Gastrocnemius medialis (tissue), 4 donors: ENCODE data around the gene DISC1. TPM values are rescaled to one million over a fixed set of nuclear protein-coding genes. Genes with fewer than 3 reads are reported as not detected.
A peak's percentile ranks its signal among the peaks of the same experiment; 100 is the strongest.
"Not testable (repeated sequence)": the region's sequence is repeated elsewhere in the genome, so short reads cannot be mapped to it uniquely, and the experiment has no call there.

Source experiments
- ATAC-seq, 2 donors: fragments of 150-250 bp; one replicate each; pipeline ENCODE4 v1.9.1; 2016
- DNase-seq, 2 donors: peaks; one replicate each; pipeline ENCODE4 v3.0.0-alpha.2; 2019
- H3K27ac ChIP-seq, 4 donors: fragments of 200-600 bp; sonication (generic); 1 replicate in 1 of 4; 2 replicates in 3 of 4; pipeline ENCODE4 v1.5.1; 2016 to 2018; ENCODE audit warnings: mild to moderate bottlenecking in 2 of 4, moderate library complexity in 1 of 4
- H3K27me3 ChIP-seq, 3 donors: fragments of 200-600 bp; sonication (generic) in 2 of 3; 1 replicate in 1 of 3; 2 replicates in 2 of 3; pipeline versions ENCODE4 v1.5.1 to v1.6.0; 2016 to 2019; ENCODE audit warnings: mild to moderate bottlenecking in 1 of 3, moderate library complexity in 1 of 3
- H3K36me3 ChIP-seq, 2 donors: fragments of 200-600 bp; sonication (generic) in 1 of 2; one replicate each; pipeline ENCODE4 v1.5.1; 2017 to 2018
- H3K4me1 ChIP-seq, 2 donors: fragments of 200-600 bp; sonication (generic) in 1 of 2; one replicate each; pipeline ENCODE4 v1.5.1; 2016 to 2017; ENCODE audit warnings: mild to moderate bottlenecking in 2 of 2
- H3K4me3 ChIP-seq, 4 donors: fragments of 200-600 bp; sonication (generic) in 3 of 4; 1 replicate in 1 of 4; 2 replicates in 3 of 4; pipeline ENCODE4 v1.5.1; 2016 to 2019; ENCODE audit warnings: mild to moderate bottlenecking in 2 of 4
- H3K9me3 ChIP-seq, 3 donors: fragments of 200-600 bp; sonication (generic) in 2 of 3; 1 replicate in 1 of 3; 2 replicates in 2 of 3; pipeline ENCODE4 v1.5.1; 2016 to 2019
- CTCF ChIP-seq, 5 experiments: fragments of 450-650 bp in 3 of 5; fragments of 200-600 bp in 2 of 5; sonication (generic) in 2 of 5; IDR thresholded peaks in 4 of 5; conservative IDR thresholded peaks in 1 of 5; 1 replicate in 4 of 5; 2 replicates in 1 of 5; pipeline ENCODE4 v1.5.1; 2016 to 2019; ENCODE audit warnings: antibody characterized with exemption in 5 of 5, mild to moderate bottlenecking in 3 of 5, moderate library complexity in 3 of 5
- POLR2A ChIP-seq, 2 donors: fragments of 450-650 bp; IDR thresholded peaks; one replicate each; pipeline ENCODE4 v1.6.1; 2017; ENCODE audit warnings: antibody characterized with exemption in 2 of 2, mild to moderate bottlenecking in 2 of 2, moderate library complexity in 2 of 2
- in situ Hi-C, 4 donors: fragments of 200-750 bp; cut with MboI; loops; one replicate each; pipeline versions ENCODE4 v1.15.0 to v1.8.0; 2017; ENCODE audit warnings: low sequenced_read_pairs in 4 of 4
- intact Hi-C: fragments of 100-400 bp; cut with DNase I; formaldehyde crosslinking; loops from one replicate; pipeline ENCODE4 v1.15.1; 2023; ENCODE audit warnings: low total_unique reads
- total RNA-seq, 4 donors: library from RNA; depleted of rRNA; stranded (reverse); fragments of >200 nt; gene quantifications; one replicate each; pipeline versions ENCODE4 v1.1.0 to v1.2.3, GENCODE V29; 2016

Gene DISC1
- total RNA-seq, 4 donors from 2014 or later, result 2.3 to 5.8 (median 2.6) TPM

GRCh38 chr1:231643071-231643934, 16.7 kb downstream of the DISC1 start:
- H3K4me3 ChIP-seq, result no peak overlapping the region
- no peaks in the 10 kb centered on the region for H3K9me3 ChIP-seq
- DNase-seq, result no peak
- intact Hi-C loops, result loop anchor here (5.0 kb wide), 1 partner anchor 159 kb away; no protein-coding TSS in a partner anchor
- peaks cover 17 to 18% of the 10 kb centered on the region in 2 donors for H3K4me1 ChIP-seq
- H3K36me3 ChIP-seq, result no peaks in the 10 kb centered on the region
- H3K27ac ChIP-seq, result peak overlapping the region; percentile 50 to 76 (median 60)
- in situ Hi-C loops, result no loop called here
- ATAC-seq, result peak; percentile 85 to 88
- H3K27me3 ChIP-seq, result no peaks in the 10 kb centered on the region
- no peak for TF ChIP-seq CTCF (IDR thresholded peaks at IDR 0.05 in 4 of 5, conservative IDR thresholded peaks at IDR 0.05 in 1 of 5)
- no peak for TF ChIP-seq POLR2A (IDR thresholded peaks at IDR 0.05)

- Histone ChIP-seq H3K27me3 (no peaks in the 10 kb centered on the region), H3K4me3 (no peak overlapping the region), H3K4me1 (peaks cover 17 to 18% of the 10 kb centered on the region in 2 donors), H3K9me3 (no peaks in the 10 kb centered on the region), H3K36me3 (no peaks in the 10 kb centered on the region), H3K27ac (peak overlapping the region in 3 of 4 donors; percentile 50 to 76 (median 69))
- intact Hi-C loops (loop anchor here (5.0 kb wide), 1 partner anchor 158 kb away; no protein-coding TSS in a partner anchor), in situ Hi-C loops (no loop called here)
- no peak for TF ChIP-seq CTCF (IDR thresholded peaks at IDR 0.05 in 4 of 5, conservative IDR thresholded peaks at IDR 0.05 in 1 of 5)
- TF ChIP-seq POLR2A (IDR thresholded peaks at IDR 0.05), result no peak
- DNase-seq (no peak), ATAC-seq (peak in 1 of 2 donors; percentile 64)
Measured at GRCh38 chr1:231643935-231644237, 17.3 kb downstream of the DISC1 start.

GRCh38 chr1:231645634-231646033, 19.0 kb downstream of the DISC1 start:
- H3K9me3 ChIP-seq, ATAC-seq, H3K27me3 ChIP-seq, intact Hi-C loops, DNase-seq, H3K4me3 ChIP-seq, in situ Hi-C loops, H3K36me3 ChIP-seq: not testable (repeated sequence)
- Histone ChIP-seq H3K27ac (peak overlapping the region in 1 of 4 donors; percentile 76), H3K4me1 (peaks cover 17 to 18% of the 10 kb centered on the region in 2 donors)

GRCh38 chr1:231646165-231646564, 19.6 kb downstream of the DISC1 start:
- ATAC-seq, H3K4me3 ChIP-seq, DNase-seq, H3K36me3 ChIP-seq, H3K27ac ChIP-seq, in situ Hi-C loops, H3K27me3 ChIP-seq, H3K9me3 ChIP-seq, intact Hi-C loops: not testable (repeated sequence)
- peaks cover 17 to 18% of the 10 kb centered on the region in 2 donors for H3K4me1 ChIP-seq

- H3K27me3 ChIP-seq, H3K36me3 ChIP-seq, ATAC-seq, intact Hi-C loops, in situ Hi-C loops, H3K27ac ChIP-seq, H3K4me3 ChIP-seq, H3K4me1 ChIP-seq, DNase-seq, H3K9me3 ChIP-seq: not testable (repeated sequence)
Measured at GRCh38 chr1:231651621-231652260, 25.2 kb downstream of the DISC1 start.

- in situ Hi-C loops (no loop called here), intact Hi-C loops (no loop called here)
- Histone ChIP-seq H3K9me3 (no peaks in the 10 kb centered on the region), H3K4me3 (no peak overlapping the region), H3K27me3 (no peaks in the 10 kb centered on the region), H3K4me1 (no peaks in the 10 kb centered on the region), H3K36me3 (no peaks in the 10 kb centered on the region), H3K27ac (no peak overlapping the region)
- no peak for ATAC-seq
- TF ChIP-seq POLR2A (IDR thresholded peaks at IDR 0.05), result no peak
- no peak for TF ChIP-seq CTCF (IDR thresholded peaks at IDR 0.05 in 4 of 5, conservative IDR thresholded peaks at IDR 0.05 in 1 of 5)
- DNase-seq, result no peak
Measured at GRCh38 chr1:231653632-231654031, 27.0 kb downstream of the DISC1 start.
